KG1 (cell line): ENCODE results near the gene RGS5.

Experiments used
- DNase-seq: peaks from one replicate; lab custom pipeline; 2025; lab: John Stamatoyannopoulos, UW

The RGS5 gene

GRCh38 chr1:163144418-163144817 is 58.3 kb downstream of the RGS5 start:
- no peak for DNase-seq

DNA sequence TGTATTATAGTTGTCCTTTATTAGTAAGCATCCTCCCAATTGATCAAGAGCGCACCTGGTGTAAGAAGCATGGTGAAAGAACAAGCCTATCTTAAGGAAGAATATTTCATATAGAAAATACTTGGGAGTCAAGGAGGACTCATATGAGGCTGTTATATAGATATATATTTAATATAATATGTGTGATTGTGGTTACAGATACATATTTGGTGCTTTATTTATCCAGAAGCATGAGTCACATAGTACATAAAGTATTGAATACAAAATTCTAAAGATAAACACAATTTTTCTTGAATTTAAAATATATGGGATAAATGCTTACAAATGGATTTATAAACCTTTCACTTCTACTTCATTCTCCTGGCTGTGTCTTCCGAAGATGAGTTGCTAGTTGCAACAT is 60.6 kb downstream of the RGS5 start:
- DNase-seq: no peak

GRCh38 chr1:163141556-163141955 is 61.2 kb downstream of the RGS5 start:
- no peak for DNase-seq

- DNase-seq: no peak
Measured at GRCh38 chr1:163137556-163138265, 65.0 kb downstream of the RGS5 start.

DNA sequence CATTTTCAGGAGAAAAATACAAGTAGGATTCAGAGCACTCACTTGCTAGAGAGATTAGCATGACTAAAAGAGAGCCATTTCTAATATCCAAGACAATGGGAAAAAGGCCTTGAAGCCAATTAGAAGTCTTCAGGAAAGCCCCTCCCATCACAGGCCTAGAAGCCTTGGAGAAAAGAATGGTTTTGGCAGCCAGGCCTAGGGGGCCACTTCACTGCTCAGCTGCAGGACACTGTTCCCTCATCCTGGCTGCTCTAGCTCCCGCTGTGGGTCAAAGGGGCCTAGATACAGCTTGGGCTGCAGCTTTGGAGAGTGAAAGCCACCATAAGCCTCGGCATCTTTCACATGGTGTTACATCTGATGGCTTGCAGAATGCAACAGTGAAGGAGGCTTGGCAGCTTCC is 70.7 kb downstream of the RGS5 start:
- DNase-seq: no peak

DNA sequence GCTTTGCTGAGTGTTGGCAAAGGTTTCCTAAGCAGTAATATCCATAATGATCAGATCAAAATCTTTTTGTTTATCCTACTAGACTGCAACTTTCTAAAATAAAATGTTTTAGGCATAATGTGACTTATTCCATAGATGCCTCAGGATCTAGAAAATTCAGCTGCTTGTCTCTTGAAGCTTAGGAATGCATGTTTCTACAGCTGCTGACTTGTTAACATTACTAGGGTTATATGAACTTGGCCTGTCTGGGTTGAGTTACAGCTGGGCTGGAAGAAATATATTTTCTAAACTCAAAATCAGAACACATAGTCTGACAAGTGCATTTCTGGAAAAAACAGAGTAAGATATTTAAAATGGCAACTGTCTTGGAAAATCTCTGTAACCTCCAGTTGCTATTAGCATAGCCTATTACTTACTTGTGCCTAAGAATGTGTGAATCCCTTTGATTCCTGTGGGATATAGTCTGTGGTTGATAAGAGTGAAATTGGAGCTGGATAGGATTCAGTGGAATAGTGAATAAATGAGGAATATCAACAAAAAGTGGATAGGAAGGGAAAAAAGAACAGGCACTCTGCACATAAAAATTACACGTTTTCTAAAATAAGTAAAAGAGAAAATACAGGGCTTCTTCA is 72.4 kb downstream of the RGS5 start:
- DNase-seq: no peak

DNA sequence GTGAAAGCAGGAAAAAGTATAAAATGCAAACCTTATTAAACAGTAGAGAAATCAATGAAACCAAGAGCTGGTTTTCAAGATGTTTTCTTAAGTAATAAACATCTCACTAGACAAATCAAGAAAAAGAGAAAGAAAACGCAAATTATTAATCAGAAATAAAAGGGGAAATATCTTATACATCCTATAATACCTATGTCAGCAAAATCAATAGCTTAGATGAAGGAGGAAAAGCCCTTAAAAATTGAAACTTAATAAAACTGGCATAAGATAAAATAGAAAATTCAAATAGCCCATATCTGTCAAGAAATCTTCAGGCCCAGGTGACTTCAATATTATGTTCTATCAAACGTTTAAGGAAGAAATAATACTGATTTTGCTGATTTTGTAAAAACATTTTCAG is 74.4 kb downstream of the RGS5 start:
- DNase-seq: no peak

DNA sequence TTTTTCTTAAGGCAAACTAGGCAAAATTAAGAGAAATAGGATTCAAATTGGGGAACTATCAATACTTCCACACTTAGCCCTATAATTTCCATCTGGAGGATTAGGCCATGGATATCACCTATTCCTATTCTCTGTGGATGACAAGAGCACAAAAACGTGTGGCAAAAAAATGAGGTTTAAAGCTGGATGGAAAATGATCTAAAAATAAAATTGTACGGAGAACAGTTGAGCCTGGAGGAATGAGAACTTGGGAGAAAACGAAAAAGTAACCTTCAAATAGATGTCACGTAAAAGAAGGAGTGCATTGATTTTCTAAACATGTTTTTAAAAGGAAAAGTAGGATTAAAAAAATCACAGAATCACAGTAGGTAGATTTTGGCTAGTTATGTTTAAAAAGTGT is 77.9 kb downstream of the RGS5 start:
- DNase-seq: no peak

GRCh38 chr1:163120372-163120771 is 82.3 kb downstream of the RGS5 start:
- no peak for DNase-seq

DNA sequence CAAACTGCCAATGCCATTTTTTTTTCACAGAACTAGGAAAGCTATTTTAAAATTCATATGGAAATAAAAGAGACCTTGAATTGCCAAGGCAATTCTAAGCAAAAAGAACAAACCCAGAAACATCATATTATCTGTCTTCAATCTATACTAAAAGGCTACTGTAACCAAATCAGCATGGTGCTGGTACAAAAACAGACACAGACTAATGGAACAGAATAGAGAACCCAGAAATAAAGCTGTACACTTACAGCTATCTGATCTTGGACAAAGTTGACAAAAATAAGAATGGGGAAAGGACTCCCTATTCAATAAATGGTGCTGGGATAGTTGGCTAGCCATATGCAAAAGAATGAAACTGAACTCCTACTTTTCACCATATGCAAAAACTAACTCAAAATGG is 83.0 kb downstream of the RGS5 start:
- no peak for DNase-seq

DNA sequence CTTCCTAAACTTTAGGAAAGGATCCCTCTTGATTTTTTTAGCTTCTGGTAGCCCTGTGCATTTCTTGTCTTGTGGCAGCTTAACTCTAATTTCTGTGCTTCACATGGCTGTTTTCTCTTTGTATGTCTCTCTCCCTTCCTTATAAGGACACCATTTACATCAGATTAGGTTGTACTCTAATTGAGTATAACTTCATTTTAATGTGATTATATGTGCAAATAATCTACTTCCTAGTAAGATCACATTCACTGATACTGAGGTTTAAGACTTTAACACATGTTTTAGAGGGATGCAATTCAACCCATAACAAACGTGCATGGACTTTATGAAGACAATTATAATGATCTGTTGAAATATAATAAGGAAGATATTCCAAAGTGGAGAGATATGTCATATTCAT is 86.8 kb downstream of the RGS5 start:
- no peak for DNase-seq

DNA sequence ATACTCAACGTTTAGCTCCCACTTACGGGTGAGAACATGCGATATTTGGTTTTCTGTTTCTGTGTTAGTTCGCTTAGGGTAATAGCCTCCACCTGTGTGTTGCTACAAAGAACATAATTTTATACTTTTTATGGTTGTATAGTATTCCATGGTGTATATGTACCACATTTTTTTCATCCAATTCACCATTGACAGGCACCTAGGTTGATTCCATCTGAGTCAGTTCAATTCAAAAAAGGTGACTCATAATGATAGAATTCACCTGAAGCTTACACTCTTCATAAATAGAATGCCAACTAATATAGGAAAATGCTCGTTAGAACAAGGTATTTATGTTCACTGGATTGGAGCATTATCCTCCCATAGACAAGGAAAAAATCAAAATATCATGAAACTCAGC is 95.1 kb downstream of the RGS5 start:
- DNase-seq: no peak

DNA sequence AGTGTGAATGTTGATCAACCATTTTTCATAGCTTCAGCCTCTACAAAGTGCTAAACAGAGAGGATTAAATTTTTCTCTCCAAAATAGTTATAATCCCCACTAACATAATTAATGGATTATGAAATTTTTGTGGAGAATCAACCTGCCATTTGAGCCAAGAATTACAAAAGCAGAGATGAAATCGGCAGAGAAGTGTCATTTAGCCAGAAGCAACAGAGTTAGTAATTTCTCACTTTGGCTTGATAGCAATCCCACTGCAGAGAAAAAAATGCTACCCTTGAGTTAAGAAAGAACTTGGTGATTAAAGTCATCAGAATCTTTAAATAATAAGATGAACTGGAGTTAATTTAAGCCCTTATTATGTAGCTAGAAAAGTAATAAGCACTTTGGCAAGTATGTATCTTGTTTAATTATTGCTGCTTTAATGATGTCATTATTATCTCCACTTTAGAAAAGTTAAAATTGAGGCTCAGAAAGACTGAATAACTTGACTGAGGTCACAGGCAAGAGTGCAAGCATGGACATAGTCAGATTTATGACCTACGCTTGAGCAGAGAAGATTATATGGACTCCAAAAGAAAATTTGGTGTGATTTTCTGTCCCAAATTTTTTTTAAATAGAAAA is 96.2 kb downstream of the RGS5 start:
- no peak for DNase-seq

- DNase-seq: no peak
Measured at GRCh38 chr1:163104385-163105099, 98.2 kb downstream of the RGS5 start.

DNA sequence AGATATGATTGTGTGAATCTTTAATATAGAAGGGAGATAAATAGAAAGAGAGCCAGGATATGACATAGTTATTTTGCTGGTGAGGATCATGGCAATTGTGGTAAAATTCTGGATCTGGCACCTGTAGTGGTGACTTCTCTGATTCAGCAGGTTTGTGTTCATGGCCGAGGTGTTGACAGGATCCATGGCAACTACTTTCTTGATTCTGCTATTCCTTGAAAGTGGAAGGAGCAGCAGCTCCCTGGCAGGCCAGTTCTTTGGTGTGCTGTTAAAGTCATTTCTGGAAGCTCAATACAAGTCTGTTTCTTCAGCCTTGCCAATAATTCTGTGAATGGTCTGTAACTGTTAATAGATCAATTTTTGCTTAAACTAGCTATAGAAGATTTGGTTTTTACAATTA is 100.1 kb downstream of the RGS5 start:
- DNase-seq: no peak

DNA sequence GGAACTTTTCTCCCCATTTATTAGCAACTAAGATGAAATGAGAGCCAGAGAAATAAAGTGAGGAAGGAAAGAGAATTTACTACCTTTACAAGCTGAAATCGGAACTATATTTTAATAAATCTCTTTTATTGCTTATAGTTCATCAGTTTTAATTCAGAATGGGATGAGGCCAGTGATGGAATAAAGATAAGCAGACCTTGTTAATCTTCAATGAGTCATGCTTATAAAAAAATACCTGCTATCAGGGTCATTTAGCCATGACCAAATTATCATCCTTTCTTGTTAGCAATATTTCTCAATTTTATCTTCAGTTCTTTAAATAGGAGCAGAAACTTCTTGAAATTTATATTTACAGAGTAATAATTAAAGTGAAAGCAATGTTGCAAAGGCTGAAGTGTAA is 107.5 kb downstream of the RGS5 start:
- no peak for DNase-seq

GRCh38 chr1:163094589-163094988 is 108.1 kb downstream of the RGS5 start:
- DNase-seq: no peak

DNA sequence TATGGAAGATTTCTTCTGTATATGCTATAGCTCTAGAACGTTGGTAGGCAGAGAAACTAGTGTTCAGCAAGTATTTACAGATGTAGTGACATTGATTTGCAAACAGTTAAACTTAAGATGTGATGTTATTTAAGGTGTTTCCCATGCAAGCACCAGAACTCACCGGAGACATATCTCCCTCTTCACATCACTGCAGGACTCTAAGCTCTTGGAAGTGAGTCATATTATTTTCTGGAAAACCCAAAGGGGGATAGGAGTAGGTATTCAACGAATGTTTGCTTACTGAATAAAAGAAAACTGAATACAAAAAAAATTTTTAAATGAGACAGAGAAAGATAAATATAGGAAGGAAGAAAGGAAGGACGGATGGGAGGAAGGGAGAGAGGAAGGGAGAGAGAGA is 108.5 kb downstream of the RGS5 start:
- no peak for DNase-seq

- no peak for DNase-seq
Measured at GRCh38 chr1:163093579-163093978, 109.1 kb downstream of the RGS5 start.

GRCh38 chr1:163093169-163093568 is 109.5 kb downstream of the RGS5 start:
- DNase-seq: no peak
